Left ventricle myocardium inferior (tissue), 1 donor: ENCODE measurements around the gene TLL2. TPM values are rescaled to one million over a fixed set of nuclear protein-coding genes. Genes with fewer than 3 reads are reported as not detected.

ENCODE experiments used
- DNase-seq: peaks from one replicate; pipeline ENCODE4 v3.0.0-alpha.2; 2020
- H3K27ac ChIP-seq: fragments of 200-600 bp; replicated peaks from 2 replicates; pipeline ENCODE4 v1.8.0; 2021
- H3K27me3 ChIP-seq: fragments of 200-600 bp; 2 replicates; pipeline ENCODE4 v1.8.0; 2021; ENCODE audit warnings: low read depth
- H3K36me3 ChIP-seq: fragments of 200-600 bp; 2 replicates; pipeline ENCODE4 v1.8.0; 2021
- H3K4me1 ChIP-seq: fragments of 200-600 bp; 2 replicates; pipeline ENCODE4 v1.8.0; 2021
- H3K4me3 ChIP-seq: fragments of 200-600 bp; 2 replicates; pipeline ENCODE4 v1.8.0; 2021; ENCODE audit warnings: mild to moderate bottlenecking, moderate library complexity
- H3K9me3 ChIP-seq: fragments of 200-600 bp; replicated peaks from 2 replicates; pipeline ENCODE4 v1.8.0; 2021
- intact Hi-C: fragments of 100-400 bp; cut with micrococcal nuclease; formaldehyde crosslinking; loops from one replicate; pipeline ENCODE4 v1.11.0; 2022
- total RNA-seq: library from RNA; stranded (reverse); fragmentation: NEBNext Ultra II Directional; extraction: Animal tissue kit (Norgen Biotek cat#: 25700); gene quantifications from one replicate; pipeline ENCODE4 v1.2.1, GENCODE V29; 2021
- TF ChIP-seq, protein P1 (sequence below): fragments of 200-600 bp; IDR thresholded peaks from 2 replicates; pipeline ENCODE4 v1.8.0; 2021; ENCODE audit warnings: antibody characterized with exemption, mild to moderate bottlenecking, borderline replicate concordance
- donor health status: DM: no; HTN: yes; CAD: no; lungs with severe emphysema.

TLL2 gene
- total RNA-seq, 1 donor from 2014 or later = 7.0 TPM

DNA sequence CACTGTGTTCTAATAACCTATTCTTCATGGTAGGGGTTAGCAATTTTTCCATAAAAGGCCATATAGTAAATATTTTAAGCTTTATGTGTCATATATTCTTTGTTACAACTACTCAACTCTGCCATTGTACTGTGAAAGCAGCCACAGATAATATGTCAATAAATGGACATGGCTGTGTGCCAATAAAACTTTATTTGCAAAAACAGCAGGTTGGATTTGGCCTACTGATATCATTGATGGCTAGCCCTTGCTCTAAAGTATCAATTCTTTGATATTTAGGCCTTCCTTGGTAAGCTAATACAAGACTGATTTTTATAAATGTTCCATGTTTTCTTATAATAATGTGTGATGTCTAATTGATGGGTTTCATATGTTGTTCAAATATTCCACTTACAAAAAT is 77.7 kb downstream of the TLL2 start:
- Histone ChIP-seq H3K4me3 (no peak overlapping the region), H3K27ac (no peak overlapping the region), H3K9me3 (peaks cover 7% of the 10 kb centered on the region), H3K27me3 (no peaks in the 10 kb centered on the region), H3K36me3 (no peaks in the 10 kb centered on the region), H3K4me1 (peaks cover 19% of the 10 kb centered on the region)
- no peak for DNase-seq
- TF ChIP-seq, protein P1, sequence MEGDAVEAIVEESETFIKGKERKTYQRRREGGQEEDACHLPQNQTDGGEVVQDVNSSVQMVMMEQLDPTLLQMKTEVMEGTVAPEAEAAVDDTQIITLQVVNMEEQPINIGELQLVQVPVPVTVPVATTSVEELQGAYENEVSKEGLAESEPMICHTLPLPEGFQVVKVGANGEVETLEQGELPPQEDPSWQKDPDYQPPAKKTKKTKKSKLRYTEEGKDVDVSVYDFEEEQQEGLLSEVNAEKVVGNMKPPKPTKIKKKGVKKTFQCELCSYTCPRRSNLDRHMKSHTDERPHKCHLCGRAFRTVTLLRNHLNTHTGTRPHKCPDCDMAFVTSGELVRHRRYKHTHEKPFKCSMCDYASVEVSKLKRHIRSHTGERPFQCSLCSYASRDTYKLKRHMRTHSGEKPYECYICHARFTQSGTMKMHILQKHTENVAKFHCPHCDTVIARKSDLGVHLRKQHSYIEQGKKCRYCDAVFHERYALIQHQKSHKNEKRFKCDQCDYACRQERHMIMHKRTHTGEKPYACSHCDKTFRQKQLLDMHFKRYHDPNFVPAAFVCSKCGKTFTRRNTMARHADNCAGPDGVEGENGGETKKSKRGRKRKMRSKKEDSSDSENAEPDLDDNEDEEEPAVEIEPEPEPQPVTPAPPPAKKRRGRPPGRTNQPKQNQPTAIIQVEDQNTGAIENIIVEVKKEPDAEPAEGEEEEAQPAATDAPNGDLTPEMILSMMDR = no peak
- intact Hi-C loops = no loop called here

DNA sequence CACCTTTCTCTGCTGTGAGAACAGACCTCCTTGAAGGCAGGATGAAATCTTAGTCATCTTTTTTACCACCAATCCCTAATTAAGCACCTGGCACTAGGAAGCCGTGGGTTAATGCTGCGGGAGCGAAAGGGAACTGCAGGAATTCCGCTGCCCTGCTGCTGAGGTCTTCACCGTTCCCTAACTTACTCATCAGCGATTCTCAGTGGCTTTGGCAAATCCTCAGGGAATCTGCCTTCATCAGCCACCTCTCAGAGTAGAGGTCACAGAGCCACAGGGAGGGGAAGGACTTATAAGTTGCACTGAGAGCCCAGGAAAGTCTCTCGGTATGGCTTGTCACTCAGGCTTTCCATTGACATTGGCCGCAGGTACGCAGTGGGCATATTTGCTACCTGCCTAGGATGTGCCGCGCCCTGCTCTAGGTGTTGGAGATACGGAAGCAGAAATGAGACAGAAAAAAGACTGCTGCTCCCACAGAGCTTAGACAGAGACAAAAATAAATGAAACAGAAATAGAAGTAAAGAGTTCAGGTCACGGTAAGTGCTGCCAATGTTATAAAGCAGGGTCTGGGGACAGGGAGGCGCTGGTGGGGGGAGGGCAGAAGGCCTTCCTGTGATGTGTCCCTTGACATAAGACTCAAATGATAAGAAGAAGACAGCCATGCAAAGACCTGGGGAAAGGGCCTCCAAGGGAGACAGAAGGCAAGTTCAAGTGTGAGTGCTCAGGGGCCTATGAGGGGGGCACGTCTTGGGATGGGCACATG is 82.3 kb downstream of the TLL2 start:
- TF ChIP-seq, protein P1 = no peak
- intact Hi-C loops = no loop called here
- H3K27ac ChIP-seq = no peak overlapping the region
- no peak for DNase-seq
- peaks cover 10% of the 10 kb centered on the region for H3K4me1 ChIP-seq
- peaks cover 7% of the 10 kb centered on the region for H3K9me3 ChIP-seq
- no peaks in the 10 kb centered on the region for H3K36me3 ChIP-seq
- H3K4me3 ChIP-seq = peak overlapping the region; percentile 19
- H3K27me3 ChIP-seq = no peaks in the 10 kb centered on the region

DNA sequence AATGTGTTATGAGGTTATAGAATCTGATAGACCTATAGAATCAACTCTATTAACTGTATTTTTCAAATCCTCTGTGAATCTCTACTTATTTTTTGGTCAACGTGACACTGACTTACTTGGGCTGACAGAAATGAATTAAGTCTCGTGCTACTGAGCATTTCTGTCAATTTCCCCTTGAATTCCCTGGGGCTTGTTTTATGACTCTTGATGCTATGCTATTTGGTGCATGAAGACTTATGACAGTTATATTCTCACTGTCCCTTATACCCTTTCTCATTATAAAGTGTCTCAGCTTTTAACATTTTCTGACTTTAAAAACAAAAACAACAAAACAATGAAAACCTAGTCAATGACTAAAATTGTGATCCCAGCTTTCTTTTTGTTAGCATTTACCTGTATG is 86.4 kb downstream of the TLL2 start:
- H3K4me1 ChIP-seq = peaks cover 14% of the 10 kb centered on the region
- H3K27me3 ChIP-seq = no peaks in the 10 kb centered on the region
- intact Hi-C loops = no loop called here
- H3K9me3 ChIP-seq = no peaks in the 10 kb centered on the region
- no peak for DNase-seq
- no peak overlapping the region for H3K4me3 ChIP-seq
- no peaks in the 10 kb centered on the region for H3K36me3 ChIP-seq
- H3K27ac ChIP-seq = no peak overlapping the region
- TF ChIP-seq, protein P1 = no peak

DNA sequence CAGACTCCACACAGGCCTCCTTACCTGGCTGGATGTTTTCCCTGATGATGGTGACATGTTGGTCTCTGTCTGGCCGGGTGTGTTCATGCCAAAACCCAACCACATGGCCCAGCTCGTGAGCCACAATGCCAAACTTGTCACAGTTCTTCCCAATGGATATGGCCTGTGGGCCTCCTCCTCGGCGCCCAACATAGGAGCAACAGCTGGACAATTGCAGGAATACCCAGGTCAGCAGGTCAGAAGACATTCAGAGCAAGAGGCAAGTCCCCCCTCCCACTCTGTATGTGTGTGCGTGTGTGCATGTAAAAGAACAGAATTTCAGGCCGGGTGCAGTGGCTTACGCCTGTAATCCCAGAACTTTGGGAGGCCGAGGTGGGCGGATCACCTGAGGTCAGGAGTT is 91.2 kb downstream of the TLL2 start:
- peaks cover 28% of the 10 kb centered on the region for H3K4me1 ChIP-seq
- no peaks in the 10 kb centered on the region for H3K27me3 ChIP-seq
- H3K4me3 ChIP-seq = no peak overlapping the region
- no peaks in the 10 kb centered on the region for H3K36me3 ChIP-seq
- TF ChIP-seq, protein P1 = no peak
- peak overlapping the region; percentile 30 for H3K27ac ChIP-seq
- H3K9me3 ChIP-seq = no peaks in the 10 kb centered on the region
- intact Hi-C loops = no loop called here
- no peak for DNase-seq

DNA sequence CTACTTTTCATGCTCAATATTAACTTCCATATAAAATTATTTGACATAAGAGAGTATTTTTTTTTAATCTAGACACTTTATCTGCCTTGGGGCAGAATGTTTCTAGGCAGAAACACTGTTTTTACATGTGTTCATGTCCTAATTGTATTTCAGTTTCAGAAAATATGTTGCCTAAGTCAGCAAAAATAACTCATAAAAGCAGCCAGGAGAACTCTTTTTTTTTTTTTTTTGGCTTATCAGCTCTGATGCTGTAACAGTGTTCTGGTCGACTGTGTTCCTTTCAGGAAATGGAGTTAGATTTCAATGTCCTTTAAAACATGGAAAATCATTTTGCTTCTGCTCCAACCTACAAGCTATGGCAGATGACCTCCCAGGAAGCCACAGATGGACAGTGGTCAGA is 91.7 kb downstream of the TLL2 start:
- H3K27ac ChIP-seq = peak overlapping the region; percentile 30
- no peaks in the 10 kb centered on the region for H3K27me3 ChIP-seq
- TF ChIP-seq, protein P1 = no peak
- no peak for DNase-seq
- intact Hi-C loops = no loop called here
- no peaks in the 10 kb centered on the region for H3K9me3 ChIP-seq
- H3K4me1 ChIP-seq = peaks cover 32% of the 10 kb centered on the region
- H3K36me3 ChIP-seq = no peaks in the 10 kb centered on the region
- H3K4me3 ChIP-seq = no peak overlapping the region
